ENCODE results near the gene ADIG.

Gene ADIG

GRCh38 chr20:38581013-38581412 lies at the start of gene ADIG:
ADIG (plus strand) TSS chr20:38581197; CDS start chr20:38581251, 54 bp downstream.
- no peak for DNase-seq (ENCODE audit: low read depth in 4 of 4, low spot score in 1 of 4)

GRCh38 chr20:38534756-38535155 lies 46.2 kb upstream of the ADIG start:
- DNase-seq (ENCODE audit: low read depth in 4 of 4, low spot score in 1 of 4): peak in 1 of 4 experiments; percentile 1

- no peak for DNase-seq (ENCODE audit: low read depth in 4 of 4, low spot score in 1 of 4)
Measured at GRCh38 chr20:38536310-38536709, 44.7 kb upstream of the ADIG start.

GRCh38 chr20:38537176-38537575 lies 43.8 kb upstream of the ADIG start:
- no peak for DNase-seq (ENCODE audit: low read depth in 4 of 4, low spot score in 1 of 4)

- DNase-seq (ENCODE audit: low read depth in 4 of 4, low spot score in 1 of 4): no peak
Measured at GRCh38 chr20:38538789-38539188, 42.2 kb upstream of the ADIG start.

- no peak for DNase-seq (ENCODE audit: low read depth in 4 of 4, low spot score in 1 of 4)
Measured at GRCh38 chr20:38543014-38543906, 37.7 kb upstream of the ADIG start.

- no peak for DNase-seq (ENCODE audit: low read depth in 4 of 4, low spot score in 1 of 4)
Measured at GRCh38 chr20:38545771-38546170, 35.2 kb upstream of the ADIG start.

GRCh38 chr20:38547288-38548085 lies 33.5 kb upstream of the ADIG start:
- DNase-seq (ENCODE audit: low read depth in 4 of 4, low spot score in 1 of 4): no peak

GRCh38 chr20:38548356-38549083 lies 32.5 kb upstream of the ADIG start:
- no peak for DNase-seq (ENCODE audit: low read depth in 4 of 4, low spot score in 1 of 4)

- DNase-seq (ENCODE audit: low read depth in 4 of 4, low spot score in 1 of 4): no peak
Measured at GRCh38 chr20:38550274-38550673, 30.7 kb upstream of the ADIG start.

- no peak for DNase-seq (ENCODE audit: low read depth in 4 of 4, low spot score in 1 of 4)
Measured at GRCh38 chr20:38551056-38551626, 29.9 kb upstream of the ADIG start.

- DNase-seq (ENCODE audit: low read depth in 4 of 4, low spot score in 1 of 4): no peak
Measured at GRCh38 chr20:38554986-38555385, 26.0 kb upstream of the ADIG start.

GRCh38 chr20:38555395-38555794 lies 25.6 kb upstream of the ADIG start:
- no peak for DNase-seq (ENCODE audit: low read depth in 4 of 4, low spot score in 1 of 4)

GRCh38 chr20:38557174-38557573 lies 23.8 kb upstream of the ADIG start:
- DNase-seq (ENCODE audit: low read depth in 4 of 4, low spot score in 1 of 4): no peak

GRCh38 chr20:38558596-38559360 lies 22.2 kb upstream of the ADIG start:
- no peak for DNase-seq (ENCODE audit: low read depth in 4 of 4, low spot score in 1 of 4)

GRCh38 chr20:38559764-38560163 lies 21.2 kb upstream of the ADIG start:
- no peak for DNase-seq (ENCODE audit: low read depth in 4 of 4, low spot score in 1 of 4)

- no peak for DNase-seq (ENCODE audit: low read depth in 4 of 4, low spot score in 1 of 4)
Measured at GRCh38 chr20:38563802-38564431, 17.1 kb upstream of the ADIG start.

GRCh38 chr20:38564680-38565079 lies 16.3 kb upstream of the ADIG start:
- no peak for DNase-seq (ENCODE audit: low read depth in 4 of 4, low spot score in 1 of 4)

- DNase-seq (ENCODE audit: low read depth in 4 of 4, low spot score in 1 of 4): no peak
Measured at GRCh38 chr20:38566036-38566598, 14.9 kb upstream of the ADIG start.
